H9 (cell line): ENCODE results near the gene MCCC1. TPM values are rescaled to one million over a fixed set of nuclear protein-coding genes. Genes with fewer than 3 reads are reported as not detected.

ENCODE experiments used
- DNase-seq: peaks from one replicate; pipeline ENCODE4 v3.0.0-alpha.2; 2017
- H2AFZ ChIP-seq: one replicate; pipeline ENCODE4 v1.6.1; 2013; ENCODE audit warnings: mild to moderate bottlenecking, low read length, control low read depth, moderate library complexity
- H2AK5ac ChIP-seq: 2 replicates; pipeline ENCODE4 v1.6.1; 2013; ENCODE audit warnings: low read length, control low read depth, mixed read lengths; ENCODE audit not compliant: insufficient read length
- H2BK120ac ChIP-seq: one replicate; pipeline ENCODE4 v1.6.1; 2013; ENCODE audit warnings: low read depth, mild to moderate bottlenecking, low read length, control low read depth, inconsistent platforms; ENCODE audit not compliant: poor library complexity, severe bottlenecking
- H2BK12ac ChIP-seq: 2 replicates; pipeline ENCODE4 v1.6.1; 2013; ENCODE audit warnings: low read length, control low read depth, mixed read lengths, low read depth; ENCODE audit not compliant: insufficient read length
- H2BK15ac ChIP-seq: 2 replicates; pipeline ENCODE4 v1.6.1; 2013; ENCODE audit warnings: low read depth, low read length, control low read depth
- H2BK20ac ChIP-seq: one replicate; pipeline ENCODE4 v1.6.1; 2013; ENCODE audit warnings: low read depth, mild to moderate bottlenecking, low read length, control low read depth, inconsistent platforms; ENCODE audit not compliant: poor library complexity, severe bottlenecking
- H2BK5ac ChIP-seq: 2 replicates; pipeline ENCODE4 v1.6.1; 2013; ENCODE audit warnings: low read length, control low read depth, mixed read lengths; ENCODE audit not compliant: insufficient read length
- H3K14ac ChIP-seq: 2 replicates; pipeline ENCODE4 v1.6.1; 2013; ENCODE audit warnings: low read length, control low read depth; ENCODE audit not compliant: insufficient read depth
- H3K18ac ChIP-seq: 2 replicates; pipeline ENCODE4 v1.6.1; 2013; ENCODE audit warnings: low read depth, mild to moderate bottlenecking, mixed read lengths, low read length, control low read depth; ENCODE audit not compliant: insufficient read length
- H3K23ac ChIP-seq: 2 replicates; pipeline ENCODE4 v1.6.1; 2013; ENCODE audit warnings: low read length, control low read depth, mixed read lengths, low read depth; ENCODE audit not compliant: insufficient read length
- H3K23me2 ChIP-seq: 2 replicates; pipeline ENCODE4 v1.6.1; 2013; ENCODE audit warnings: low read depth, mild to moderate bottlenecking, mixed read lengths, low read length, control low read depth; ENCODE audit not compliant: insufficient read length, poor library complexity, severe bottlenecking
- H3K27ac ChIP-seq: 2 replicates; pipeline ENCODE4 v1.5.1; 2013; ENCODE audit warnings: low read length, control low read depth, mixed read lengths, low read depth; ENCODE audit not compliant: insufficient read length
- H3K27me3 ChIP-seq: 2 replicates; pipeline ENCODE4 v1.6.1; 2013; ENCODE audit warnings: low read length, control low read depth, inconsistent platforms; ENCODE audit not compliant: insufficient read depth
- H3K4ac ChIP-seq: 2 replicates; pipeline ENCODE4 v1.6.1; 2013; ENCODE audit warnings: low read depth, mild to moderate bottlenecking, control low read depth, inconsistent platforms, low read length, moderate library complexity
- H3K4me1 ChIP-seq: 2 replicates; pipeline ENCODE4 v1.6.1; 2013; ENCODE audit warnings: low read length, control low read depth, inconsistent platforms; ENCODE audit not compliant: insufficient read depth
- H3K4me2 ChIP-seq: 2 replicates; pipeline ENCODE4 v1.6.1; 2013; ENCODE audit warnings: low read length, control low read depth, mixed read lengths; ENCODE audit not compliant: insufficient read length, insufficient read depth
- H3K56ac ChIP-seq: 2 replicates; pipeline ENCODE4 v1.6.1; 2013; ENCODE audit warnings: low read depth, mild to moderate bottlenecking, mixed read lengths, low read length, control low read depth; ENCODE audit not compliant: insufficient read length
- H3K79me1 ChIP-seq: 2 replicates; pipeline ENCODE4 v1.6.1; 2013; ENCODE audit warnings: low read depth, mild to moderate bottlenecking, moderate library complexity, low read length, control low read depth, inconsistent platforms; ENCODE audit not compliant: insufficient read depth, poor library complexity, severe bottlenecking
- H3K79me2 ChIP-seq: 2 replicates; pipeline ENCODE4 v1.6.1; 2013; ENCODE audit warnings: low read length, control low read depth, inconsistent platforms; ENCODE audit not compliant: insufficient read depth
- H3K9ac ChIP-seq: 2 replicates; pipeline ENCODE4 v1.6.1; 2013; ENCODE audit warnings: low read length, control low read depth, mixed read lengths; ENCODE audit not compliant: insufficient read length; ENCODE audit errors: extremely low read depth
- H3K9me3 ChIP-seq: one replicate; pipeline ENCODE4 v1.6.1; 2013; ENCODE audit warnings: low read depth, low read length, inconsistent platforms; ENCODE audit not compliant: control insufficient read depth
- H3T11ph ChIP-seq: one replicate; pipeline ENCODE4 v1.6.1; 2013; ENCODE audit warnings: mild to moderate bottlenecking, low read length, control low read depth, inconsistent platforms
- H4K20me1 ChIP-seq: one replicate; pipeline ENCODE4 v1.6.1; 2013; ENCODE audit not compliant: control insufficient read depth, insufficient read length, insufficient read depth
- H4K5ac ChIP-seq: 2 replicates; pipeline ENCODE4 v1.6.1; 2013; ENCODE audit warnings: low read depth, mild to moderate bottlenecking, mixed read lengths, low read length, control low read depth; ENCODE audit not compliant: insufficient read length
- H4K8ac ChIP-seq: replicated peaks from 2 replicates; pipeline ENCODE4 v1.6.1; 2013; ENCODE audit warnings: low read length, control low read depth, mixed read lengths, low read depth; ENCODE audit not compliant: insufficient read length
- H4K91ac ChIP-seq: 2 replicates; pipeline ENCODE4 v1.6.1; 2013; ENCODE audit warnings: low read depth, mild to moderate bottlenecking, moderate library complexity, mixed read lengths, low read length, control low read depth; ENCODE audit not compliant: insufficient read length
- H3K27ac Mint-ChIP-seq, 3 experiments: 2 replicates in 2 of 3; 3 replicates in 1 of 3; pipeline ENCODE4 v1.8.0; 2020 to 2021; ENCODE audit warnings: mixed read lengths in 3 of 3, mild to moderate bottlenecking in 1 of 3, moderate library complexity in 1 of 3
- H3K27me3 Mint-ChIP-seq: 2 replicates; pipeline ENCODE4 v1.8.0; 2021; ENCODE audit warnings: low read depth, mild to moderate bottlenecking, moderate library complexity, mixed read lengths
- H3K36me3 Mint-ChIP-seq, 3 experiments: 2 replicates in 2 of 3; 3 replicates in 1 of 3; pipeline ENCODE4 v1.8.0; 2020 to 2021; ENCODE audit warnings: low read depth in 3 of 3, mixed read lengths in 3 of 3; ENCODE audit not compliant: insufficient read depth in 1 of 3
- H3K4me1 Mint-ChIP-seq, 2 experiments: 2 replicates each; pipeline ENCODE4 v1.8.0; 2020; ENCODE audit warnings: mixed read lengths in 2 of 2
- H3K4me3 Mint-ChIP-seq, 2 experiments: 2 replicates in 1 of 2; 3 replicates in 1 of 2; pipeline ENCODE4 v1.8.0; 2020 to 2021; ENCODE audit warnings: mild to moderate bottlenecking in 2 of 2, mixed read lengths in 2 of 2, moderate library complexity in 1 of 2
- H3K9me3 Mint-ChIP-seq, 2 experiments: 2 replicates in 1 of 2; 3 replicates in 1 of 2; pipeline ENCODE4 v1.8.0; 2020; ENCODE audit warnings: mild to moderate bottlenecking in 2 of 2, mixed read lengths in 2 of 2, moderate library complexity in 1 of 2
- WGBS: extraction: QIAGEN DNeasy Blood & Tissue Kit; methylation state at CpG from one replicate; pipeline ENCODE4 v1.1.7; 2013; ENCODE audit warnings: missing lambda C conversion rate, low lambda C conversion rate, mixed read lengths; ENCODE audit not compliant: insufficient read length; ENCODE audit errors: extremely low coverage; 5-methylcytosine and 5-hydroxymethylcytosine counted together
- total RNA-seq: library from RNA; stranded (reverse); gene quantifications from 2 replicates; pipeline ENCODE4 v1.2.1, GENCODE V29; 2021
- TF ChIP-seq, protein P1 (sequence below): fragments of 200-600 bp; sonication (generic); conservative IDR thresholded peaks from 3 replicates; pipeline ENCODE4 v1.8.0; 2021; ENCODE audit warnings: antibody characterized with exemption, mild to moderate bottlenecking

Gene MCCC1
- total RNA-seq, 1 experiment from 2014 or later, result 18.3 TPM

DNA sequence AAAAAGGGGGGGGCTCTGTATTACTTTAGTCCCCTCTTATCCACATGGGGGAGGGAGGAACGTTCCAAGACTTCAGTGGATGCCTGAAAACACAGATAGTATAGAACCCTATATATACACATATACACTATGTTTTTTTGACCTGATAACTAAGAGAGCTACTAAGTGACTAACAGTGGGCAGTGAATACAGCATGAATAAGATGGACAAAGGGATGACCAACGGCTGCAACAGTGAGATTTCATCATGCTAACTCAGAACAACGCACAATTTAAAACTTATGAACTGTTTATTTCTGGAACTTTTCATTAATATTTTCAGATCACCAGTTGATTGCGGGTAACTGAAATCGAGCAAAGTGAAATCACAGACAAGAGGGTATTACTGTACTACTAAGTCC lies 126.2 kb downstream of the MCCC1 start:
- no peak for DNase-seq
- no CpG with 5 or more reads among the region's 5 CpGs for WGBS

More for the DNA sequence above, 126.2 kb downstream of the MCCC1 start:
- Histone ChIP-seq H3K27ac (no peak overlapping the region), H2AFZ (no peak overlapping the region), H4K91ac (no peak overlapping the region), H3K4ac (no peak overlapping the region), H2BK5ac (no peak overlapping the region), H3K56ac (no peak overlapping the region), H3K4me1 (no peaks in the 10 kb centered on the region; the same call in 1 of the 2 replicates), H2BK120ac (no peak overlapping the region), H2BK12ac (no peak overlapping the region), H3T11ph (no peak overlapping the region), H3K9me3 (no peaks in the 10 kb centered on the region), H3K23me2 (no peaks in the 10 kb centered on the region), H3K79me1 (peaks cover 5% of the 10 kb centered on the region), H4K20me1 (no peaks in the 10 kb centered on the region), H2AK5ac (no peak overlapping the region), H3K23ac (no peak overlapping the region), H3K4me2 (no peak overlapping the region), H3K79me2 (peaks cover 28% of the 10 kb centered on the region), H3K18ac (no peak overlapping the region), H2BK15ac (no peak overlapping the region), H3K14ac (no peak overlapping the region), H4K8ac (no peak overlapping the region), H3K27me3 (no peaks in the 10 kb centered on the region), H2BK20ac (no peak overlapping the region), H3K9ac (no peak overlapping the region), H4K5ac (no peak overlapping the region)
- TF ChIP-seq, protein P1, sequence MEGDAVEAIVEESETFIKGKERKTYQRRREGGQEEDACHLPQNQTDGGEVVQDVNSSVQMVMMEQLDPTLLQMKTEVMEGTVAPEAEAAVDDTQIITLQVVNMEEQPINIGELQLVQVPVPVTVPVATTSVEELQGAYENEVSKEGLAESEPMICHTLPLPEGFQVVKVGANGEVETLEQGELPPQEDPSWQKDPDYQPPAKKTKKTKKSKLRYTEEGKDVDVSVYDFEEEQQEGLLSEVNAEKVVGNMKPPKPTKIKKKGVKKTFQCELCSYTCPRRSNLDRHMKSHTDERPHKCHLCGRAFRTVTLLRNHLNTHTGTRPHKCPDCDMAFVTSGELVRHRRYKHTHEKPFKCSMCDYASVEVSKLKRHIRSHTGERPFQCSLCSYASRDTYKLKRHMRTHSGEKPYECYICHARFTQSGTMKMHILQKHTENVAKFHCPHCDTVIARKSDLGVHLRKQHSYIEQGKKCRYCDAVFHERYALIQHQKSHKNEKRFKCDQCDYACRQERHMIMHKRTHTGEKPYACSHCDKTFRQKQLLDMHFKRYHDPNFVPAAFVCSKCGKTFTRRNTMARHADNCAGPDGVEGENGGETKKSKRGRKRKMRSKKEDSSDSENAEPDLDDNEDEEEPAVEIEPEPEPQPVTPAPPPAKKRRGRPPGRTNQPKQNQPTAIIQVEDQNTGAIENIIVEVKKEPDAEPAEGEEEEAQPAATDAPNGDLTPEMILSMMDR, result no peak
- Mint-ChIP-seq H3K4me3 (no peak overlapping the region), H3K9me3 (no peaks in the 10 kb centered on the region), H3K36me3 (no peaks in the 10 kb centered on the region; a peak in 1 of 7 replicates), H3K4me1 (peaks cover 39 to 45% of the 10 kb centered on the region in 2 experiments), H3K27me3 (no peaks in the 10 kb centered on the region), H3K27ac (no peak overlapping the region)
